HG02973 (cell line): ENCODE results near the gene PIEZO2.

Experiments
- ATAC-seq: cut with Tn5 transposase; IDR thresholded peaks from one replicate; pipeline ENCODE4 v1.9.1; 2021; ENCODE audit warnings: moderate library complexity; ENCODE audit not compliant: unreplicated experiment

Gene PIEZO2

DNA sequence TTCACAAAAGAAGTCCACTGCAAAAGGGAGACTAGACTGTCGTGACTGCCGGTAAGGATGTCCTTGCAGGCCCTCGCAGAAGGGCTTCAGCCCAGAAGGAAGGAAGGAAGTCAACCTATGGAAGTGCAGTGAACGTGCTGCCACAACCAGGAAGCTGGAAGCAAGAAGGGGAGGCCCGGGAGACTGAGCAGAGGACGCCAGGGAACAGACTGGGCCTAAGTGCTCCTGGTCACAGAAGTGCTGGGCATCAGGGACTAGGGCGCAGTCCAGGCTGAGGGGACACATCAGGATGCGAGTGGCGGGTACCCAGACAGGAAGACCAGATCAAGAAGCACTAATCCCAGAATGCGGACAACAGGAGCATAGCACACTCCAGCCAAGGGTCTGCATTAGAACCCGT lies 78.8 kb downstream of the PIEZO2 start:
- no peak for ATAC-seq

DNA sequence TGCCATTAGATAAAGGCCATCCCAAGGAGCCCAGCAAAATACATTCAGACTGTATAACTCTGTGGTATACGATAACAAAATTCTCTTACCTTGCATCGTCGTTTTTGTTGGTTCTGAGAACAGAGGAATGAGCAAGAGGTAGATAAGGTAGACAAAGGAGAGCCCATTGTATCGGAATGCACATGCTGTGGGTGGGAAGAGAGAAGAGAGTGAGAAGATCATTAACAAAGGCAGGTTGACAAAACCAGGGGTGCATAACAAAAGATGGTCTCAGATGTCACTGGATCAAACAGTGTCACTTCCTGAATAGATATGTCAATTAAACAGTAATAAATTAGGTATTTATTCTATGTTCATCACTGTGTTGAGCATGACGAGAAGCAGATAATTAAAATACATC lies 83.3 kb downstream of the PIEZO2 start:
- ATAC-seq, result no peak

GRCh38 chr18:11064727-11065460 lies 84.5 kb downstream of the PIEZO2 start:
- no peak for ATAC-seq

GRCh38 chr18:11064106-11064505 lies 85.3 kb downstream of the PIEZO2 start:
- ATAC-seq, result no peak

DNA sequence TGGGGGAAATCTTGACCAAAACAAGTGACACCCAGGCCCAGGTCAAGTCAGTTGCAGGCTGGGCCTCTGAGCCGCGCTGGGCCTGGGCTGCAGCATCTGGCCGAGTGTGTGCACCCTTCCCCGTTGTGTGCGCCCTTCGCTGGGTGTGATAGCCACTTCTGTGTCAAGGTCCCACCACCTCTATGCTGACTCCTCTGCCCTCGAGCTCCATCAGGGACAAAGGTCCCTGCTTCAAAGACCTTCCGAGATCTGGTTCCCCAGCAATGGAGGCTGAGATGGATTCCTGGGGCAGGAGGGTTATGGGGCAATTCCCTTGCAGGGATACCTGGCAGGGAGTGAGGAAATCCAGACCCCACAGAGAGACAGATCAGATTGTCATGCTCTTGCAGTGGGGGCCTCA lies 93.6 kb downstream of the PIEZO2 start:
- no peak for ATAC-seq

DNA sequence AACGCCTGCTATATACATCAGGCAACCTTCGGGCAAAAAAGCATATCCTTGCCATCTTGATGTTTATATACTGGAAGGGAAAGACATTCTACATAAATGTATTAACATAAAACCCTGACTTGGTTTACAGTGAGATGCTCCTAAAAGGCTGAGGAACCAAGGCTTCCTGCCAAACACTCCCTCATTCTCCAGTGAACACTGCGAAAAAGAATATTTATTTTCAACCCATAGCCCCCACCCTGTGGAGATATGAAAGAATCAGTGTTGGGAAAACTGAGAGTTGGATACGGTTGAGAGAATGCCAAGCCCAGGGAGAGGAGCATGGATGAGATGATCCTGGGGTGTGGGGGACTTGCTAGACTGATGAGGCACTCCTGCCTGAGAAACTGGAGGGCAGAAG lies 94.9 kb downstream of the PIEZO2 start:
- no peak for ATAC-seq

DNA sequence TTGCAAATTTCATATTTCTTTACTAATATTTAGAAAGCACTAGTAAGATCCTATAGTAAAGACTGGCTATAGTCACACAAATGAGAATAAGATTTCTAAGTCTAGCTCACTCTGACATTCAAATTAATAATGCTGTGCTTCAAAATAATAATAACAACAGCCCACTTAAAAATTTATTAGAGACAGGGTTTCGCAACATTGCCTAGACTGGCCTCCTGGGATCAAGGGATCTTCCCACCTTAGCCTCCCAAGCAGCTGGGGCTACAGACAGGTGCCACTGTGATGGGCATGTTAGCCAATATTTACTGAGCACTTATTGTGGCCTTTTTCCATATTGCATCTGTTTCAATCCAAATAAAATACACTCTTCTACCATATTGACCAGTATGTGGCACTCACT lies 96.1 kb downstream of the PIEZO2 start:
- ATAC-seq, result no peak

- ATAC-seq, result no peak
These were observed 96.6 kb downstream of the PIEZO2 start for GRCh38 chr18:11052800-11053199.

GRCh38 chr18:11051462-11051861 lies 97.9 kb downstream of the PIEZO2 start:
- no peak for ATAC-seq

- no peak for ATAC-seq
These were observed 98.4 kb downstream of the PIEZO2 start for GRCh38 chr18:11050966-11051365.

GRCh38 chr18:11047817-11048216 lies 101.6 kb downstream of the PIEZO2 start:
- no peak for ATAC-seq

GRCh38 chr18:11047156-11047555 lies 102.2 kb downstream of the PIEZO2 start:
- no peak for ATAC-seq

DNA sequence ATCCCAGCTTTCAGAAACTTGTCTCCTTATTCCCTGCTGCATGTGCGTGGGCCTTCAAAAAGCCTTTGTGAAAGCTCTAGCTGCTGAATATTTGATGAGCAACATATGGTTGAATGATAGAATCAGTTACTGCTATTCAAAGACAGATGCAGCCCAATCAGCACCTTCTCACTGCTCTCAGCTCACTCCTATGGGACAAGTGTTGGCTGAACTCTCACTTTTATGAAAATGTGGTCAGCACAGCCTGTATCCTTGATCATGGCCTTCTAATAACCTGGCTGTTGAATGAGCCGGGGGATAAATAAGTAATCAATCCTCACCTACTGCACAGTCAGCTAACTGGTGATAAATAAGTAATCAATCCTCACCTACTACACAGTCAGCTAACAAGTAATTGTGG lies 103.2 kb downstream of the PIEZO2 start:
- no peak for ATAC-seq

- no peak for ATAC-seq
These were observed 105.7 kb downstream of the PIEZO2 start for GRCh38 chr18:11043694-11044093.

GRCh38 chr18:11042247-11042646 lies 107.1 kb downstream of the PIEZO2 start:
- ATAC-seq, result no peak

GRCh38 chr18:11040823-11041656 lies 108.3 kb downstream of the PIEZO2 start:
- ATAC-seq, result no peak

DNA sequence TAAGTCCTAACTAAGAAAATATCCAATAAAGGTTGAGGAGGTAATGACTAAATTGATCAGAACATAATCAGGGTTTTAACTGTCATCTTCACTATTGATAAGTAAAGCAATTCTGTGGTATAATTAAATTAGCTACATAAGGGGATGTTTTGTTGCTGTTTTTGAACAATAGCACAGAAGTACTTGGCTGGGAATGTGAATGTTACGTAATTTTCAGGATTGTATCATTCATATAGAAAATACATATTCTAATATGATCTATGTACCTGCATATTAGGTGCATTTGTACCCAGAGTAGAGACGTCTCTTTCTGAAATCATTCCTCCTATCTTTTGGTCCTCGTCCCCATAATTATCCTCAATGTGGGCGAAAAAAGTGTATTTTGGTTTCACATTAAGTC lies 109.0 kb downstream of the PIEZO2 start:
- no peak for ATAC-seq

GRCh38 chr18:11037533-11038240 lies 111.7 kb downstream of the PIEZO2 start:
- ATAC-seq, result no peak

DNA sequence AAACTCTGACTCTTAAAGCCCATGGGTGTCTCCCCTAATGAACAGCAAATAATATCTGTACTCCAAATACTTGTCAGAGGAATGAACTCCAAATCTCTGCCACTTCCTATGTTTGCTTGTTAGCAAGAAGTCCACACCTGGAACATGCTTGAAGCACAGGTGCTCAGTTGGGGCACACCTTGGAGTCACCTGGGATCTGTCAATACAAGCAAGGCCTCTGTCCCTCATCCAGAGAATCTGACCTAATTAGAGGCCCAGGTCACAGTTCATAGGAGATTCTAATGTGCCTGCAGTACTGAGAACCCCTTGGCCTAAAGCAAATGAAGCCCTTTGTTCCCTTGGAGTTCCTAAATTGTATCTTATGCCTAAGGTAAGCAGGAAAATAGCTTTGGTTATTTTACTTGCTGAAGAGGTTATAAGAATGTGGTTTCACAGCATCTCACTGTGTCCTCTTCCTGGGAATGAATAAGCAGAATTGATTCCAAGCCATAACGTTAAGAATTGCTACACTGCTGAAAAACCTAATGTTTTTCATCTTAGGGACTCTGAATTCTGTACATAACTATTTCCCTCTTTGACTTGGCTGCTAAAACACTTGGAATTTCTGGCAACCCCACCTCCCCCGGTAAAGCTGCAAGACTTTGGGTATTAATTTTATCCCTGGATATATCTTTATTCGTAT lies 113.4 kb downstream of the PIEZO2 start:
- no peak for ATAC-seq

DNA sequence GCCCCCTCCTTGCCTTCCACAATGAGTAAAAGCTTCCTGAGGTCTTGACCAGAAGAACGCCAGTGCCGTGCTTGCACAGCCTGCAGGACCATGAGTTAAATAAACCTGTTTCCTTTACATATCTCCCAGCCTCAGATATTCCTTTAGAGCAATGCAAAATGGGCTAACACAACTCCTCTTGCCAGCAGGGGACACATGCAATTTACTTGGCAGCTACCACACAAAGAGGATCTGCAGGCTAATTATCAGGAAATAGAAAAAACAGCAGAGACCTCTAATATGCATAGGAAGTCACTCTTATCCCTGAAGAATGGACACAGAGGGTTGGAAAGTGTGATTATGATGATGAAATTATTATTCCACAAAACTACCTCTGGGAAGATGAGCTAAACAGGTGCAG lies 114.0 kb downstream of the PIEZO2 start:
- ATAC-seq, result no peak

GRCh38 chr18:11034884-11035283 lies 114.5 kb downstream of the PIEZO2 start:
- ATAC-seq, result no peak
